Gastroesophageal sphincter (tissue), 3 donors: ENCODE measurements around the gene FSTL5.

Experiments used
- EP300 ChIP-seq: sonication (generic); formaldehyde crosslinking; IDR thresholded peaks from one replicate; pipeline ENCODE4 v1.6.1; 2017; ENCODE audit warnings: antibody characterized with exemption, mild to moderate bottlenecking
- POLR2A ChIP-seq, 2 donors: fragments of 450-650 bp; IDR thresholded peaks; one replicate each; pipeline ENCODE4 v1.6.1; 2017; ENCODE audit warnings: antibody characterized with exemption in 2 of 2, mild to moderate bottlenecking in 2 of 2, moderate library complexity in 1 of 2
- POLR2AphosphoS5 ChIP-seq: sonication (generic); formaldehyde crosslinking; IDR thresholded peaks from one replicate; pipeline ENCODE4 v1.6.1; 2017; ENCODE audit warnings: antibody characterized with exemption
- TF ChIP-seq, protein P1 (sequence below), 4 experiments: fragments of 200-600 bp in 2 of 4; fragments of 450-650 bp in 2 of 4; sonication (generic) in 1 of 4; IDR thresholded peaks; one replicate each; pipeline ENCODE4 v1.5.1; 2017 to 2019; ENCODE audit warnings: antibody characterized with exemption in 4 of 4, mild to moderate bottlenecking in 2 of 4, moderate library complexity in 2 of 4

DNA sequence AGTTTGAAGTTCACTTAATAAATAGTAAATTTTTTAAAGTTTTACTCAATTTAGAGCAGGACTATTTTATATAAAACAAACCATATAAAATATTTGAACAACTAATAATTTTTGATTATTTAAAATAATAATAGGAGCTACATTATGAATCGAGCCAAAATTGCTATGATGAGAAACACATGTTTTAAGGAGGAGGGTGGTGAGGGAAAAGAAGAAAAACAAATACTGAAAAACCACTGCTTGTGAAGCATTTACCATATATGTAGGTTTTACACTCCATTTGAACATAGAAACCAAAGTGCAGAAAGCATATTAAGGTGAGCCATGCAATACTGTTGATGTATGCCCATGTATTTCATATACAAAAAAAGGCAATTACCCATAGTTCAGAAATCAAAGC, 448.9 kb downstream of the FSTL5 start:
- TF ChIP-seq, protein P1, sequence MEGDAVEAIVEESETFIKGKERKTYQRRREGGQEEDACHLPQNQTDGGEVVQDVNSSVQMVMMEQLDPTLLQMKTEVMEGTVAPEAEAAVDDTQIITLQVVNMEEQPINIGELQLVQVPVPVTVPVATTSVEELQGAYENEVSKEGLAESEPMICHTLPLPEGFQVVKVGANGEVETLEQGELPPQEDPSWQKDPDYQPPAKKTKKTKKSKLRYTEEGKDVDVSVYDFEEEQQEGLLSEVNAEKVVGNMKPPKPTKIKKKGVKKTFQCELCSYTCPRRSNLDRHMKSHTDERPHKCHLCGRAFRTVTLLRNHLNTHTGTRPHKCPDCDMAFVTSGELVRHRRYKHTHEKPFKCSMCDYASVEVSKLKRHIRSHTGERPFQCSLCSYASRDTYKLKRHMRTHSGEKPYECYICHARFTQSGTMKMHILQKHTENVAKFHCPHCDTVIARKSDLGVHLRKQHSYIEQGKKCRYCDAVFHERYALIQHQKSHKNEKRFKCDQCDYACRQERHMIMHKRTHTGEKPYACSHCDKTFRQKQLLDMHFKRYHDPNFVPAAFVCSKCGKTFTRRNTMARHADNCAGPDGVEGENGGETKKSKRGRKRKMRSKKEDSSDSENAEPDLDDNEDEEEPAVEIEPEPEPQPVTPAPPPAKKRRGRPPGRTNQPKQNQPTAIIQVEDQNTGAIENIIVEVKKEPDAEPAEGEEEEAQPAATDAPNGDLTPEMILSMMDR (IDR thresholded peaks at IDR 0.05): no peak
- TF ChIP-seq POLR2A (IDR thresholded peaks at IDR 0.05) (no peak), POLR2AphosphoS5 (no peak), EP300 (no peak)
